RKO (cell line): ENCODE data around the gene TINAG.
"Not testable (repeated sequence)": the region's sequence is repeated elsewhere in the genome, so short reads cannot be mapped to it uniquely, and the experiment has no call there.

Source experiments
- DNase-seq: peaks from one replicate; pipeline ENCODE4 v3.0.0-alpha.2; 2016; ENCODE audit warnings: low spot score

Gene TINAG

DNA sequence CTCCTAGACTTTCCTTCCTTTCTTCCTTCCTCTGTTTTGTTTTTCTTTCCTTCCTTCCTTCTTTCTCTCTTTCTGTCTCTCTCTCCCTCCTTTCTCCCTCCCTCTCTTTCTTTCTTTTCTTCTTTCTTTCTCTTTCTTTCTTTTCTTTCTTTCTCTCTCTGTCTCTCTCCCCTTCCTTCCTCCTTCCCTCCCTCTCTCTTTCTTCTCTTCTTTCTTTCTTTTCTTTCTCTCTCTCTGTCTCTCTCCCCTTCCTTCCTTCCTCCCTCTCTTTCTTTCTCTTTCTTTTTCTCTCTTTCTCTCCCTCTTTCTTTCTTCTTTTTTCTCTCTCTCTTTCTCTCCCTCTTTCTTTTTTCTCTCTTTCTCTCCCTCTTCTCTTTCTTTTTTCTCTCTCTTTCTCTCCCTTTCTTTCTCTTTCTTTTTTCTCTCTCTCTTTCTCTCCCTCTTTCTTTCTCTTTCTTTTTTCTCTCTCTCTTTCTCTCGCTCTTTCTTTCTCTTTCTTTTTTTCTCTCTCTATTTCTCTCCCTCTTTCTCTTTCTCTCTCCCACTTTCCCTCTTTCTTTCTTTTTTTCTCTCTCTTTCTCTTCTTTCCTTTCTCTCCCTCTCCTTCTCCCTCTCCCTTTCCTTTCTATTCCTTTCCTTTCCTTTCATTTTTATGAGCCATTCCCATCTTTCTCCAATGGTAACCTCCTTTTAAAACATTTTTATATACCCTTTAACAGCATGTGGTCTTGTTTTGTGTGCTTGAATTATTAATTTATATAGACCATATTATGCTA is 2.3 kb downstream of the TINAG start:
- no peak for DNase-seq

DNA sequence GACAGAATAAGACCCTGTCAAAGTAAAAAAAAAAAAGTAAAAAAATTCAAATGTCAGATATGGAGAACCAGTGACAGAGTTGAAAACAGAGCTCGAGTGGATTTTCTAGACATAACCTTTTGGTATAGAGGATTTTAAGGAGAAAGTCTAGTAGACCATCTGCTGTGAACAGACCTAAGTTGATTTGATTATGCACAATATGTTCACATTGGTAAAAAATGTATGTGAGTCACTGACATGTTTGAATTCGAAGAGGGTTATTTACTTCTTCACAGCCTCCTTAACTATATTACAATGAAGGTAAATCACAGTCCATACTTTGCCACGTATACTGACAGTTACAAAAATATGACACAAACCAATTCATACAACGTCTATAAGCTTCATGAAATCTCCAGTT is 7.4 kb downstream of the TINAG start:
- no peak for DNase-seq

DNA sequence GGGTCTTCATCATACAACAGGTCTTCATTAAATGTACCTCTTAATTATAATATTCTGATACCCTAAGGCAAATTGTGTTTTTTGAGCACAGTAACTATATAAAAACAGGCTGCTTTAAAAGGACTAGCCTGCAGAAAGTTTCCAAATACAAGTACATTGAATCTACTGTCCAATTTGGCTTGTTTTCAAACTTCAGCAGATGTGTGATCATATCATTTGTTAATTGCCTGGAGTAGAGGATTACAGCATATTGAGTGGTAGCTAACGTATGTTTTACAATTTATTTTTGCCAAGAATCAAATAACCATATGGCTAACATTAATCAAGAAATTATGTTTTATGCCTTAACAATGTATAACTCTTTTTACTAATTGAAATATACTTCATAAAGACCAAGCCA is 12.6 kb downstream of the TINAG start:
- DNase-seq: no peak

DNA sequence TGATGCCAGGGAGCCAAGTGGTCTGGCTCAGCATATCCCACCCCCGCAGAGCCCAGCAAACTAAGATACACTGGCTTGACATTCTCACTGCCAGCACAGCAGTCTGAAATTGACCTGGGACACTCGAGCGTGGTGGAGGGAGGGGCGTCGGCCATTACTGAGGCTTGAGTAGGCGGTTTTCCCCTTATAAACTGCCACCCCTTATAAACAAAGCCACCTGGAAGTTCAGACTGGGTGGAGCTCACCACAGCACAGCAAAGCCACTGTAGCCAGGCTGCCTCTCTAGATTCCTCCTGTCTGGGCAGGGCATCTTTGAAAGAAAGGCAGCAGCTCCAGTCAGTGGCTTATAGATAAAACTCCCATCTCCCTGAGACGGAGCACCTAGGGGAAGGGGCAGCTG is 19.4 kb downstream of the TINAG start:
- DNase-seq: no peak

DNA sequence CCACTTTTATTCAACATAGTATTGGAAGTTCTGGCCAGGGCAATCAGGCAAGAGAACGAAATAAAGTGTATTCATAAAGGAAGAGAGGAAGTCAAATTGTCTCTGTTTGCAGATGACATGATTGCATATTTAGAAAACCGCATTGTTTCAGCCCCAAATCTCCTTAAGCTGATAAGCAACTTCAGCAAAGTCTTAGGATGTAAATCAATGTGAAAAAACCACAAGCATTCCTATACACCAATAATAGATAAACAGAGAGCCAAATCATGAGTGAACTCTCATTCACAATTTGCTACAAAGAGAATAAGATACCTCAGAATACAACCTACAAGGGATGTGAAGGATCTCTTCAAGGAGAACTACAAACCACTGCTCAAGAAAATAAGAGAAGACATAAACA is 23.3 kb downstream of the TINAG start:
- DNase-seq: not testable (repeated sequence)

DNA sequence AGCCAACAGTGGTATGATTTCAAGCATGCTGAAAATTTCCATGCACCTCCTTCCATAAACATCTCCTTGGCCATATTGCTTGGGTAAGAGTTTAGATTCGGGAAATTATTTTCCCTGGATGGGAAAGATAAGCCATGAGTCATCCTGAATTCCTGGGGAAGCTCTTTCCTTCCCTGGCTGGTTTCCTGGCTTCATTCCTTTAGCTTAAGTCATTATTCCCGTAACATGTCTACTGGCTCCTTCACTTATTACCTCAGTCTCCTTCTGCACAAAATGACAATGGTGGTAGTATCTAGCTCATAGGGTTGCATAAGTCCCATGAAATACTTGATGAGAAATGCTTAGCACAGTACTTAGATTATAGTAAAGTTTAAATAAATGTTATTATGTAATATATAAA is 27.6 kb downstream of the TINAG start:
- DNase-seq: peak; percentile 75

DNA sequence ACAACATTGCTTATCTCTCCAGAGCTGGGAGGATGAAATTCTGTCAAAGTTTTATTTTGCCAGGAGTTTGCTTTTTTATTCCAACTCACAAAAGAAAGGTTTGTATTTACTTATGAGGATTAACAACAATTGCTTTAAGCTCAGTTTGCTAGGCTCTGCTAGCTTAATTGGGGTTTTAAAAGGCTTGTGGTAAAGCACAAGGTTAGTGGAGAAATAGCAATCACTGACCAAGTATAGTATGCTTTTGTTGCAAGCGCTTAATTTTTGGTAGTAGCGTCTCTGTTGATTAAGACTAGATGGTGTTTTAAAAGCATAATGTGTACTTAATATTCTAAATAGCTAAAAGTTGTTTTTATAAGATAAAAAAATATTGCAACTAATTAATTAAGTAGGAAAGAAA is 45.7 kb downstream of the TINAG start:
- no peak for DNase-seq

DNA sequence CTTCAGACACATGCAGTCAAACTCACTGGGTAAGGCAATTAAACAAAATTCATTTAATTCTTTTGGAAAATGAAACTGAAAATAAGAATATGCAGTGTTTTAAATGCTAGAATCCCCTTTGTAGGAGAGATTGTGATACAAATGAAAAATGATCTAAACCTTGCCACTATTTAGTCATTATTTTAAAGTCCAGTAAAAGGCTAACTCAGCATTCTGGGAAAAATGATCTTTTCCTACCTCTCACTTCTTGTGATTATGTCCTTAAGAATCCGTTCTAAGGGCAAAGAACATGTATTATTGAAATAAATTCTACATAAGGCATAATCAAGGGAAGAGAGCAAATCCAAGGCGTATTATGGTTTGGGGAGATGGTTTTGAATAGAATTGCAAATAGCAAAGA is 46.4 kb downstream of the TINAG start:
- DNase-seq: no peak

DNA sequence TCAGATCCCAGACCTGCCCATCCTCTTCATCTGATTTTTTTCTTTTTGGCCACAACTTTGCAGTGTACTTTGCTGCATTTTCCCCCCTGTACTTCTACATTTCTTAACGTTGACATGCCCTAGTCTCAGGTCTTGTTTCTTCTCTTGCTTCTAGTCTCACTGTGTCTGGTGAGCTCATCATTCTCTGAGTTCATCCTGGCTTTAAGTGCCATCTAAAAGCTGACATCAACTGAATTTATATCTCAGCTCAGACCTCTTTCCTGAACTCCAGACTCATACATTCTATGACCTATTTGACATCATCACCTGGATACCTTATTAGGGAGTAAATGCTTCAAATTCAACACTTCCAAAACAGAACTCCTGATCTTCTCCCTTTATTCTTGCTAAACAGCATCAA is 48.9 kb downstream of the TINAG start:
- DNase-seq: no peak

DNA sequence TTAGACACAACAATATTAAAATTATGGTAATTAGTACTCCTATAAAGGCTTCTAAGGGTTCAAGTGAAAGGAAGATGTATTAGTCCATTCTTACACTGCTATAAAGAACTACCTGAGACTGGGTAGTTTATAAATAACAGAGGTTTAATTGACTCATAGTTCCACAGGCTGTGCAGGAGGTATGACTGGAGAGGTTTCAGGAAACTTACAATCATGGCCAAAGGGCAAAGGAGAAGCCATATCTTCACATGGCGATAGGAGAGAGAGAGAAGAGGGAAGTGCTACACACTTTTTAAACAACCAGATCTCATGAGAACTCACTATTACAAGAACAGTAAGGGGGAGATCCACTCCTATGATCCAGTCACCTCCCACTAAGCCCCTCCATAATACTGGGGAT is 52.9 kb downstream of the TINAG start:
- DNase-seq: no peak

DNA sequence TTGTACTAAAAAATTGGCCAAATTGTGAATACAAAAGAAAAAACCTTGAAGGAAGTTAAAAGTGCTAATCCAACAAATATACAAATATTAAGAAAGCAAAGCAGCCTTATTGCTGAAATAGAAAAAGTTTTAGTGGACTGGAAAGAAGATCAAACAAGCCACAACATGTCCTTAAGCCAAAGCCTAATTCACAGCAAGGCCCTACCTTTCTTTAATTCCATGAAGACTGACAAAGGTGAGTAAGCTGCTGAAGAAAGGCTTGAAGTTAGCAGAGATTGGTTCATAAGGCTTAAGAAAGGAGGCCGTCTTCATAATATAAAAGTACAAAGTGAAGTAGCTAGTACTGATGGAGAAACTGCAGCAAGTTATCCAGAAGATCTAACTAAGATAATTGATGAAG is 53.5 kb downstream of the TINAG start:
- no peak for DNase-seq

DNA sequence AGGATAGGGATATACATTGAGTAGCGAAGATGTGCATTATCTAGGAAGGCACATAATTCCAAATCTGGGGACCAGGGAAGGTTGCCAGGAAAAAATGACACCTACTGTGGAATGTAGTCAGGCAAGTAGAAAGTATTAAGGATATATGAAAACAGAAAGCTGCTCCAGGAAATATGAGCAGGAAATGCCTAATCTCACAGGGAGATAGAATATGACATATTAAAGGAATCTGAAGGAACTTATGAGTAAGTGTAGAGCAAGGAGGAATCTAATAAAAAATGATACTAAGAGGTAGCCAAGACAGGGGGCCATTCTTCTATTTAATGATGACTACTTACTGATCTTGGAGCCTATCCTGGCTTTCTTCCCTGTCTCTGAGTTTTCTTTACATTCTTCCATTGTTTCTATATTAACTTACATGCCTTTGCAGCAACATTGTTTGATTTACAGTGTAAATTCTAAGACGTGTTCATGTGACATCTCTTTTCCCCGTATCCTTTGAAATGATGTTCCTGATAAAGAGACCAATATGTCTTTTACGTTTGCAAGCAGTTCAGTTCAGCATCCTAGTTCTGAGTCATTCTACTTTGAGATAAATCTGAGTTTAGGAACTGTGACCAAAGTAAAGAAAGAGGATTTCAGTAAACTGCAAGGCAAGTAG is 58.6 kb downstream of the TINAG start:
- DNase-seq: no peak

DNA sequence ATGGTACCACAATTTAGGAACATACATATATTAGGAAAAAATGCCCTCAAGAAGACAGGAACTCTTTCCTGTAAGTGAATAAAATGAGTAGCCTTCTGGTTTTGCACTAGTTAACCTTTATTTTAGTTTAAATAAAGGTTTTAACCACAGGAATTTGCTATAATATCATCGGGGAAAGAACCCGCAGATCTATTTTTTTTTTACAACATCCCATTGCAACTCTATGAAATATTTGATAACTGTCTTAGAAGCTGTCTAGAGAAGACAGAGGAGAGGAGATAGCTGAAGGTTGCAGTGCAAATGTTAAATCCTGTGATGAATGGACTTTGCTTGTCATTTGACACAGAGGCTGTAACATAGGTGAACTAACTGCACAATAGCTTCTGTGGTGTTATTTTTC is 69.5 kb downstream of the TINAG start:
- no peak for DNase-seq

DNA sequence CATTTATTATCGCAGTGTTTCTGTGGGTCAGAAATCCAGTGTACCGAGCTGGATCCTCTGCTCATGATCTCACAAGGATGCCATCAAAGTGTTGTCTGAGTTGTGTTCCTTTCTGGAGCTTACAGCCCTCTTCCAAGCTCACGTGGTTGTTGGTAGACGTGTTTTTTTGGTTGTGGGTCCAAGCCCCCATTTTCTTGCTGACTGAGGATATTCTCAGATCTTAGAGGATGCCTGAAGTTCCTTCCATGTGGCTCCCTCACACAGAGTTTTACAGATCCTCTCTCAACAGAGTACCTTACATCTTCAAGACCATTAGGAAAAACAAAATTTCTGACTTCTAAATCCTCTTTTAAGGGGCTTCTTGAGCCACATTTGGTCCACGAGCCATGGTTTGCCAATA is 78.1 kb downstream of the TINAG start:
- no peak for DNase-seq

DNA sequence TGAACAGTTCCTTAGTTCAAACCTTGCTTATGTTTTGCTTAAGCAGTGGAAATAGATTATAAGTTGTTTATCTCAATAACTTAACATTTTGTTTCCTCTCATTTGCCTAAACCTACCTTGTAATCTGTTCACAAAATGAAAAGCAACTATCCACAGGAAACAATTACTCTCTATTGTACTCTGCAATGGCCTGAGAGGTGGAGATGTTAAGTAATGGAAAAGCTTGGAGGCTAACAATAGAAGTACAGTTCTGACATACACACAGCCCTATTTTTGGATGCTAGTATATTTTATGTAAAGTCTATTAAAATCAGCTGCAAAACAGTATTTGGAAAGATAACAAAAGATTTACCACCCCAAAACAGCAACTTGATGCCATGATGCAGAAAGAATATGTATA is 82.1 kb downstream of the TINAG start:
- no peak for DNase-seq

DNA sequence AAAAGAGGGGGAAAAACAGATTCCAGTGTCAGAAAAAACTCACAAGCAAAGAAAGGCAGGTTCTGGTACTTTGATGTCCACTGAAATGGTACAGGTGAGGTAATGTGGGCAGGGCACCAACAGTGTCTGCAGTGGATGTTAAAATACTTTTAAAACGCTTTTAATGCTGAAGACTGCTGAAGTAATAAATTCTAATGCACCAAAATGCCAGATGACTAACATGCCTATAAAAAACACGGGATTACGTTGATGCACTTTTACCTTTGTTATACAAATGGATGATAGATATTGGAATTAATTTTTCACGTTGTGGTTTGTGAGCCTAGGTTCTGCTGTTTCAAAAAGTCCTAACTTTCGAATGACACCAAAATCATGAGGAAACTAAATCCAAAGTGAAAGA is 83.3 kb downstream of the TINAG start:
- no peak for DNase-seq

DNA sequence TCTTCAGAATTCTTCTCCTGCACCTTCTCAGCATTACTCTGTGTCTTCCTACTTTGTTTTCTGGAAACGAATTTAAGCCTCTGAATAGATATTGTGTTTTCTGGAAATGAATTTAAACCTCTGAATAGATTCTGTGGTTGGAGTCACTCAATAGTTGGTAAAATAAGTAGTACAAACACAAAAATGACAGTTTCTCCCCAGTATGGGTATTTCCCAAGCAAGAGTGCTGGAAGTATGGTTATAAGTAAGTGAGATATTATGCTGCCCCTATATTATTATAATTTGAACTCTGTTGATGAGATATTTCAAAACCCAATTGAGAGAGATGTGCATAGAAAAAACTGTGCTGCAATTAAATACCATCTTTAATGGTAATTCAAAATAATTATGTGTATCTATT is 94.9 kb downstream of the TINAG start:
- no peak for DNase-seq

DNA sequence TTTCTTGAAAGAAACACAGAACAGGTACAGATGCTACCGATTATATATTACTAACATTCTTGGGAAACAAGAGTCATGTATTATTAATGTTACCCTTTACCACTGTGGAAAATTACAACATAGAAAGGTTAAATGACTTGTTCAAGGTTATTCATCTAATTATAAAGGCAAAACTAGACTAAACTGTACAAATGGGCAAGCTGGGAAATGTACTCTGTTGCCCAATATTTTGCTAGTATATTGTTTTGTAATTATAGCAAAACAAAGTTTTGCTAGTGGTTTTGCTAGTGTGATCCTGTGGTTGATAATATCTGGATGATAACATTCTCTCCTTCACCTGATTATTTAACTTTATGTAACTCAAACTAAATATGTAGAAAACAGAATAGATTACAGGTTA is 96.5 kb downstream of the TINAG start:
- no peak for DNase-seq

DNA sequence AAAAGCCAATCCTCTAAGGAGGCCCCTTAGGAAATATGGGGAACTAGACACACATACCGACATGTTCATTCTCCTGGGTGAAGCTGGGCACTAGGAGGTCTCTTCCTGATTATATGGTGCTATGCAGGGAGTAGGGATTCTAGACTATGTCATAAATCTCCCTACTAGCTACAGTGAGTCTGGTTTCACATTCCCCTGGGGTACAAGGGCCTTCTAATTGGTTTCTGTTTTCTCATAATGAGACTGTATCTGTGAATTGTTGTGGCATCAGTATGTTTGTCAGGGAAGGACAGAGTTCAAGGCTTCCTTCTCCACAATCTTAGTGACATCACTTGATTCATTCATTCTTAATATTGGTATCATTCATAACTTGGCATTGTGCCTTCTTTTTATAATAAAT is 103.5 kb downstream of the TINAG start:
- DNase-seq: no peak

DNA sequence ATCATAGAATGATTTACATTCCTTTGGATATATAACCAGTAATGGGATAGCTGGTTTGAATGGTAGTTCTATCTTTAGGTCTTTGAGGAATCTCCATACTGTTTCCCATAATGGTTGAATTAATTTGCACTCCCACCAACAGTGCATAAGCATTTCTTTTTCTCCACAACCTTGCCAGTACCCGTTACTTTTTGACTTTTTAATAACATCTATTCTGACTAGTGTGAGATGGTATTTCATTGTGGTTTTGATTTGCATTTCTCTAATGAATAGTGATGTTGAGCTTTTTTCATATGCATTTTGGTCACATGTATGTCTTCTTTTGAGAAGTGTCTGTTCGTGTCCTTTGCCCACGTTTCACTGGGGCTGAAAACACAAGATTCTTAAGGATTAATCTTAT is 107.3 kb downstream of the TINAG start:
- DNase-seq: no peak

DNA sequence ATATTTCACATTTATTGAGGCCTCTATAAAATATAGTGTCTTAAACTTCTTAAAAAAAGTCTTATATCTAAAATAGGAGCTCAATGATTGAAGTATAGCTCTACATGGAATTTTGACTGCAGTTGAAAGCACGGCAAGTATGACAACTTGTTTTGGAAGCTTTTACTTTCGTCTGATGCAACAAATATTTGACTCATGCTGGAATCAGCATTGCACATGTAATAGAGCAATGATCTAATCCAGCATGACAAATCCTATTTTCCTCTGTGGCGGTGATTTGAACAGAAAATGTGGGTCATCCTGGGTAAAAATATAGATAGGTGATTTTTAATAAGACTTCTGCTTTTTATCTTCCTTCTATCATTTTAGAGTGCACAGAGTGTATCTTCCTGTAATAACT is 111.6 kb downstream of the TINAG start:
- peak; percentile 96 for DNase-seq

DNA sequence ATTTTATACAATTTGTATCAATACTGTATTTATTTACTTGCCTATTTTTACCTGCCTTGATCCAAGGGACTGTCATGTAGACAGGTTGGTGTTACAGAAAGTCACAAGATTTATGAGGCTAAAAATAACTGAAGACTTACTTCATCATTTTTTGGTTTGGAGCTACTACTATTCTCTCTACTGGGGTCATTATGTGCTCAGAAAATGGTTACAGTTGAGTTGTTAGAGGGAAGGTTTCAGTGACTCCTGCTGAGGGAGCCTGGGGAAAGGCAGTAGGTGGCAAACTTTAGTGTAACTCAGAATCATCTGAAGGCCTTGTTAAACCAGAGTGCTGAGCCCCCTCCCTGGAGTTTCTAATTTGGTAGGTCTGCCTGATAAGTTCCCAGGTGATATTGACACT is 118.8 kb downstream of the TINAG start:
- DNase-seq: no peak

DNA sequence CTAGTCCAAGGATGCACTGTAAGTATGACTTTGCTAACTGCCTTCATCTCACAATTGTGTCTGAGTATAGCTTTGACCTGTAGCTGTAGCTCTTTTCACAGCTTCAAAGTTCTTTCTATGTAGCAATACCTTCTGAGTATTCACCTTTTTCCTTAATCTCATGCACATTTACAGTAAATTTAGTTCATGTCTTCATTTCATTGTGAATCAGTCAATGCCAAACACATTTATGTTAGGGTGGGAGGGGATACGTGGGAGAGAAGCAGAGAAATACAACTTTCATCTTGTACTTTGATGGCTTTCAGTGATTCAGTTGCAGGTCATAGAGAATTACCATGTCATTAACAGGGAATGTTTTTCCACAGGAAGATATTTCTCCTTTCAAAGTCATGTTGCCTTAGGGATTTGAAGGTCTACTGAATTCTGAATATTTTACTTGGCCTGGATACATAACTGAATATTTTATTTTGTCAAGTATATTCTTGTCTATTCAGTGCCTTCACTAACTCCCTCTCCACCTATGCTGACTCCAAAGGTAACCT is 119.2 kb downstream of the TINAG start:
- DNase-seq: no peak

DNA sequence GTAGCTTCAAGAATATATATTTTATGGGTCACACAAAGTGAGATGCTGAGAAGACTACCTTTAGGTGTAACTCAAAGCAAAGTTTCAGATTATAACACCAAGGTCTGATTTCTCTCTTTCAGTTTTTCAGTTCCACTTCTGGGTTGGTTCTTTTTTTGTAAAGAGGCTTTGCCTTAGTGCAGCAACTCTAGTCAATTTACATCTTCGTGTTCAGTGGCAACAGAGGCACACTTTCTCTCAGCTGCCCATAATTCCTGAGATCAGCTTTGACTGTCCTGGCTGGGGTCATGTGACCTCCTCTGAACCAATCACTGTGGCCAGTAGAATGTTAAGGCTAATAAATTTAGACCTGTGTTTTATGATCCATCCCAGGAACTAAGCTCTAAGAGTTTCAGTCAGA is 120.2 kb downstream of the TINAG start:
- DNase-seq: no peak
